Upper lobe of left lung (tissue), 4 donors: ENCODE measurements around the gene SERPINE1.
"Not testable (repeated sequence)": the region's sequence is repeated elsewhere in the genome, so short reads cannot be mapped to it uniquely, and the experiment has no call there.

Experiments used
- CTCF ChIP-seq, 6 experiments: fragments of 450-650 bp in 4 of 6; fragments of 200-600 bp in 2 of 6; sonication (generic) in 2 of 6; IDR thresholded peaks; one replicate each; pipeline ENCODE4 v1.5.1; 2016 to 2019; ENCODE audit warnings: antibody characterized with exemption in 6 of 6
- POLR2A ChIP-seq, 4 donors: fragments of 450-650 bp; IDR thresholded peaks; one replicate each; pipeline ENCODE4 v1.5.1; 2016 to 2017; ENCODE audit warnings: antibody characterized with exemption in 4 of 4, mild to moderate bottlenecking in 2 of 4
- POLR2AphosphoS5 ChIP-seq, 2 donors: sonication (generic); formaldehyde crosslinking; IDR thresholded peaks; one replicate each; pipeline ENCODE4 v1.5.1; 2017; ENCODE audit warnings: antibody characterized with exemption in 2 of 2

- not testable (repeated sequence) for TF ChIP-seq CTCF, POLR2AphosphoS5, POLR2A (IDR thresholded peaks at IDR 0.05)
Measured at GRCh38 chr7:101092266-101092905, 34.5 kb upstream of the SERPINE1 start.
